Measurements from ENCODE around the gene FAXC. TPM values are rescaled to one million over a fixed set of nuclear protein-coding genes. Genes with fewer than 3 reads are reported as not detected.

The FAXC gene
- total RNA-seq = 13.9 TPM

DNA sequence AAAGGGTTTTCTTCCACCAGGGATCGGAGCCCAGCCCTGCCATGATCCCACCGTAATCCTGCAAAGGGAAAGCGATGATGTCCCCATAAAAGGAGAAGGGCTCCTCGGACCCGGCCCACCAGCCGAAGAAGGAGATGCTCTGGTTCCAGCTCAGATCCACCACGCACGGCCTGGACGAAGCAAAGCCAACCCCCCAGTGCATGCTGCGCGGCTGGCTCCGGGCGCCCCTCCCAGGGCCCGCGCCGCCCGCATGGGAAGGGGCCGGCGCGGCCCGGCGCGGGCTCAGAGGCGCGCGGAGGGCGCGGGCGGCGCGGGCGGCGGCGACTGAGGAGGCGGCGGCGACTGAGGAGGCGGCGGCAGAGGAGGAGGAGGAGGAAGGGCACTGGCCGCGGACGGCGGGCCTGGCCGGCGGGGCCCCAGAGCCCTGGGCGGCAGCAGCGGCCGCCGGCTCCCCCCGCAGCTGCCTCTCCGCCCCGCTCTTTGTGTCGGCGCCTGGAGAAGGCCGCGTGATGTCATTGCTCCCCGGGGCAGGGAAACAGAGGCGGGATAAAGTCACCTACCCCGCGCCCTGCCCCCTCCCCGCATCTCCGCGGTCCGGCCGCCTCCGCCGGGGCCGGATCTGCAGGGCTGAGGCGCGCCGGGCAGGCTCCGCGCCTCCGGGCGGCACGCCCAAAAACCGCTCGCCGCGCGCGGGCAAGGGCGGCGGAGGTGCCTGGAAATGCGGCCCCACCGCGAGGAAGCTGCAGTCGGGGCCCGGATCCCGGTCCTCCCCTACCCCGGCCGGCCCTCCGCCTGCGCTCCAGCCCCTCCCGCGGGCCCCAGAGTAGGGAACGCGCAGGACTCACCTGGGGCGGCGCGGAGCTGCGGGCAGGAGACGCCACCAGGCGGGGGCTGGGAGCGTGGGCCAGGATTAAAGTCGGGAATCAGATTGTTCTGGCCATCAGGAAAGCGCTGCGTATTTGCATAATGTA is at the start of gene FAXC:
FAXC (minus strand) TSS at position 504 of the 971 bp plus-strand sequence; CDS start at position 202, 302 bp downstream.

DNA sequence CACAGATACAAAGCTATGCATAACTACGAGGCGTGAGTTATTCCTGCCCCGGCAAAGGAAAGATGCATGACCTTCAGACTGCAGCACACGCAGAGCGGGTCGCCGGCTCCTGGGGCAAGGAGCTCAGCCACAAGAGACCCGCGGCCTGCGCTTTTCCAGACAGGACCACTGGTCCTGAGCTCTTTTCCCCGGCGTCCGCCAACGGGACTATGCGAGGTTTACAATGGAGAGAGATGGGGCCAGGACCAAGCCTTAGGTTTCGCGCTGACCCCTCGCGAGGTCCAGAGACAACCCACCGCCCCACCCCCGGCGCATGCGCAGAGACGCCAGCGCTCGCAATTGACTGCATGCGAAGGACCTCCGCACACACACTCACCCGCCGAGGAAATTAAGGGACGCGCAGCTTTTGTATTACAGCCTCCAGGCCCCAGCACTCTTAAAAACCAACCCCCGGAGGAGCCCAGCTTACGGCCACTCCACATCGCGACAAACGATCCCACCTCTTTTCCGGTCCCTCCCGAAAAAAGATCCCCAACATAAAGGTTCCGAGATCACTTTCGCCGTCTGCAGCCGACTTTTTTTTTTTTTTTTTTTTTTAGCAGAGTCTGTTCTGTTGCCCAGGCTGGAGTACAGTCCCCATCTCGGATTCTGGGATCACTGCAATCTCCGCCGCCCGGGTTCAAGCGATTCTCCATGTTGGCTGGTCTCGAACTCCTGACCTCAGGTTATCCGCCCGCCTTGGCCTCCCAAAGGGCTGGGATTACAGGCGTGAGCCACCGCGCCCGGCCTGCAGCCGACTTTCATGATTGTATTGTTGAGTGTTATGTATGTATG is 44.4 kb upstream of the FAXC start, which contains the start of gene COQ3:
COQ3 (minus strand) TSS at position 498 of the 834 bp plus-strand sequence; CDS start at position 482, 16 bp downstream.

Other genes starting within 250 kb of the FAXC start
- 4.7 TPM for gene COQ3, start 44.5 kb upstream of the FAXC start, total RNA-seq
- 367 TPM for gene PNISR, start 75.6 kb upstream of the FAXC start, total RNA-seq
- 32.2 TPM for gene USP45, start 165.7 kb upstream of the FAXC start, total RNA-seq
- gene CCNC, start 219.0 kb upstream of the FAXC start, total RNA-seq = 105 TPM

Measured in camera-type eye (tissue), 1 donor.